WTC11 (cell line): ENCODE measurements around the gene MAP3K6. TPM values are rescaled to one million over a fixed set of nuclear protein-coding genes. Genes with fewer than 3 reads are reported as not detected.
"Not testable (repeated sequence)": the region's sequence is repeated elsewhere in the genome, so short reads cannot be mapped to it uniquely, and the experiment has no call there.

Experiments
- ATAC-seq: fragments of 200-7000 bp; cut with Tn5 transposase; 2 replicates; pipeline ENCODE4 v1.10.0; 2021; ENCODE audit warnings: mild to moderate bottlenecking, moderate library complexity
- CTCF ChIA-PET: fragments of 300-600 bp; sonication (Branson Sonifier 250); formaldehyde crosslinking; loops from one replicate; lab custom pipeline; 2021; ENCODE audit warnings: antibody characterized with exemption; lab: Charles Lee
- POLR2A ChIA-PET: fragments of 350-600 bp; sonication (Branson Sonifier 250); formaldehyde crosslinking; loops from one replicate; lab custom pipeline; 2021; ENCODE audit warnings: antibody characterized with exemption; lab: Charles Lee
- DNase-seq: peaks from one replicate; pipeline ENCODE4 v3.0.0; 2021; ENCODE audit warnings: low spot score
- H3K27ac Mint-ChIP-seq: 2 replicates; pipeline ENCODE4 v1.8.0; 2021; ENCODE audit warnings: mixed read lengths
- H3K27me3 Mint-ChIP-seq: 2 replicates; pipeline ENCODE4 v1.8.0; 2021; ENCODE audit warnings: low read depth, mild to moderate bottlenecking, moderate library complexity, mixed read lengths
- H3K36me3 Mint-ChIP-seq: 2 replicates; pipeline ENCODE4 v1.8.0; 2021; ENCODE audit warnings: mixed read lengths
- H3K4me1 Mint-ChIP-seq: 2 replicates; pipeline ENCODE4 v1.8.0; 2022; ENCODE audit warnings: mixed read lengths
- H3K4me3 Mint-ChIP-seq: 2 replicates; pipeline ENCODE4 v1.8.0; 2021; ENCODE audit warnings: mild to moderate bottlenecking, moderate library complexity, mixed read lengths
- H3K9me3 Mint-ChIP-seq: 2 replicates; pipeline ENCODE4 v1.8.0; 2021; ENCODE audit warnings: mixed read lengths
- AR ChIP-seq: fragments of 250-450 bp; sonication (Bioruptor Pico); IDR thresholded peaks from 2 replicates; pipeline ENCODE4 v1.9.0; 2021; ENCODE audit warnings: mild to moderate bottlenecking
- ATF6 ChIP-seq: sonication (generic); formaldehyde crosslinking; IDR thresholded peaks from 2 replicates; pipeline ENCODE4 v1.8.1; 2023; ENCODE audit warnings: mild to moderate bottlenecking, missing genetic modification reagents
- CTCF ChIP-seq: fragments of 200-600 bp; IDR thresholded peaks from 2 replicates; pipeline ENCODE4 v1.8.0; 2022; ENCODE audit warnings: antibody characterized with exemption
- ESRRA ChIP-seq: sonication (generic); formaldehyde crosslinking; IDR thresholded peaks from 2 replicates; pipeline ENCODE4 v1.8.1; 2022; ENCODE audit warnings: mild to moderate bottlenecking, missing genetic modification reagents, borderline replicate concordance
- ETV6 ChIP-seq: sonication (generic); formaldehyde crosslinking; IDR thresholded peaks from 2 replicates; pipeline ENCODE4 v1.8.1; 2022; ENCODE audit warnings: mild to moderate bottlenecking, missing genetic modification reagents
- JAZF1 ChIP-seq: fragments of 250-450 bp; sonication (Bioruptor Pico); IDR thresholded peaks from 2 replicates; pipeline ENCODE4 v1.9.0; 2021; ENCODE audit warnings: moderate library complexity, mild to moderate bottlenecking, inconsistent platforms
- NFYB ChIP-seq: sonication (generic); formaldehyde crosslinking; conservative IDR thresholded peaks from 2 replicates; pipeline ENCODE4 v1.8.0; 2022; ENCODE audit warnings: low read depth, missing genetic modification reagents
- NR2C2 ChIP-seq: sonication (generic); formaldehyde crosslinking; IDR thresholded peaks from 2 replicates; pipeline ENCODE4 v1.8.0; 2022; ENCODE audit warnings: mild to moderate bottlenecking, missing genetic modification reagents
- PRRX2 ChIP-seq: fragments of 250-450 bp; sonication (Bioruptor Pico); IDR thresholded peaks from 2 replicates; pipeline ENCODE4 v1.8.0; 2021; ENCODE audit warnings: mild to moderate bottlenecking
- RORB ChIP-seq: fragments of 250-450 bp; sonication (Bioruptor Pico); IDR thresholded peaks from 2 replicates; pipeline ENCODE4 v1.9.0; 2021; ENCODE audit warnings: mild to moderate bottlenecking
- SOX15 ChIP-seq: fragments of 250-450 bp; sonication (Bioruptor Pico); IDR thresholded peaks from 2 replicates; pipeline ENCODE4 v1.9.0; 2021; ENCODE audit warnings: mild to moderate bottlenecking
- STAT6 ChIP-seq: sonication (generic); formaldehyde crosslinking; conservative IDR thresholded peaks from 2 replicates; pipeline ENCODE4 v1.8.1; 2023; ENCODE audit warnings: mild to moderate bottlenecking, low read depth, missing genetic modification reagents, moderate library complexity
- TEAD4 ChIP-seq: sonication (generic); formaldehyde crosslinking; IDR thresholded peaks from 2 replicates; pipeline ENCODE4 v1.8.0; 2022; ENCODE audit warnings: mild to moderate bottlenecking, missing genetic modification reagents
- USF1 ChIP-seq: sonication (generic); formaldehyde crosslinking; IDR thresholded peaks from 2 replicates; pipeline ENCODE4 v1.8.0; 2022; ENCODE audit warnings: mild to moderate bottlenecking, missing genetic modification reagents
- ZBTB43 ChIP-seq: sonication (generic); formaldehyde crosslinking; IDR thresholded peaks from 2 replicates; pipeline ENCODE4 v1.8.1; 2023; ENCODE audit warnings: mild to moderate bottlenecking, missing genetic modification reagents
- ZNF425 ChIP-seq: fragments of 250-450 bp; sonication (Bioruptor Pico); conservative IDR thresholded peaks from 2 replicates; pipeline ENCODE4 v1.9.0; 2021; ENCODE audit warnings: mild to moderate bottlenecking
- ZNF671 ChIP-seq: fragments of 250-450 bp; sonication (Bioruptor Pico); IDR thresholded peaks from 2 replicates; pipeline ENCODE4 v1.8.0; 2021; ENCODE audit warnings: mild to moderate bottlenecking
- total RNA-seq: library from RNA; stranded (reverse); gene quantifications from 3 replicates; pipeline ENCODE4 v1.2.3, GENCODE V29; 2021

Gene MAP3K6
- total RNA-seq, 1 experiment from 2014 or later: 15.0 TPM

- ChIA-PET POLR2A (no interaction called here), CTCF (interaction anchor here (0.6 to 13.1 kb wide), 14 partner anchors 9 to 286 kb away, joined by 3 to 260 read pairs (median 5); partner anchors contain the start of gene MAP3K6)
- Mint-ChIP-seq H3K4me1 (peaks cover 18% of the 10 kb centered on the region), H3K27me3 (peaks cover 13% of the 10 kb centered on the region; the same call in 1 of the 2 replicates), H3K27ac (no peak overlapping the region), H3K4me3 (no peak overlapping the region), H3K36me3 (no peaks in the 10 kb centered on the region), H3K9me3 (no peaks in the 10 kb centered on the region)
- ATAC-seq: peak; percentile 25
- TF ChIP-seq ZBTB43 (CRISPR knock-in tag) (no peak), NR2C2 (CRISPR knock-in tag) (no peak), PRRX2 (no peak), NFYB (CRISPR knock-in tag) (no peak), CTCF (peak; percentile 96), TEAD4 (CRISPR knock-in tag) (no peak), USF1 (no peak), RORB (CRISPR knock-in tag) (no peak)
- DNase-seq: peak; percentile 91
These were observed 21.7 kb upstream of the MAP3K6 start for GRCh38 chr1:27388337-27389005.

GRCh38 chr1:27384797-27385196, 18.0 kb upstream of the MAP3K6 start:
- not testable (repeated sequence) for H3K9me3 Mint-ChIP-seq, H3K4me1 Mint-ChIP-seq, H3K27ac Mint-ChIP-seq, DNase-seq, H3K36me3 Mint-ChIP-seq, ATAC-seq, H3K4me3 Mint-ChIP-seq
- H3K27me3 Mint-ChIP-seq: peaks cover 34% of the 10 kb centered on the region
- ChIA-PET POLR2A (interaction anchor here (2.7 kb wide), 1 partner anchor 19 kb away, joined by 13 read pairs; the partner anchor contains the start of gene MAP3K6), CTCF (interaction anchor here (0.9 to 13.1 kb wide), 8 partner anchors 9 to 86 kb away, joined by 5 to 260 read pairs (median 24); partner anchors contain the start of gene MAP3K6)

- no peaks in the 10 kb centered on the region for H3K36me3 Mint-ChIP-seq
- H3K4me1 Mint-ChIP-seq: peaks cover 6% of the 10 kb centered on the region
- peak overlapping the region; percentile 53 for H3K4me3 Mint-ChIP-seq
- POLR2A ChIA-PET: interaction anchor here (1.0 to 2.7 kb wide), 2 partner anchors 18 to 191 kb away, joined by 4 to 13 read pairs; partner anchors contain the start of gene MAP3K6
- H3K9me3 Mint-ChIP-seq: no peaks in the 10 kb centered on the region
- CTCF ChIA-PET: interaction anchor here (1.0 to 13.1 kb wide), 11 partner anchors 10 to 279 kb away, joined by 3 to 260 read pairs (median 10); no protein-coding TSS in a partner anchor
- ATAC-seq: no peak
- H3K27ac Mint-ChIP-seq: no peak overlapping the region
- H3K27me3 Mint-ChIP-seq: peaks cover 31% of the 10 kb centered on the region
- DNase-seq: no peak
- TF ChIP-seq STAT6 (CRISPR knock-in tag): no peak
- no peak for TF ChIP-seq ZNF425 (CRISPR knock-in tag)
- no peak for TF ChIP-seq ZNF671 (CRISPR knock-in tag)
- TF ChIP-seq JAZF1 (CRISPR knock-in tag): no peak
- no peak for TF ChIP-seq ESRRA (CRISPR knock-in tag)
- TF ChIP-seq ATF6 (CRISPR knock-in tag): no peak
- TF ChIP-seq AR: no peak
- TF ChIP-seq ETV6 (CRISPR knock-in tag): no peak
- TF ChIP-seq SOX15: no peak
These were observed 16.9 kb upstream of the MAP3K6 start for GRCh38 chr1:27383661-27384060.
